Measurements from ENCODE around the gene CNGA3. TPM values are rescaled to one million over a fixed set of nuclear protein-coding genes. Genes with fewer than 3 reads are reported as not detected.
"Not testable (repeated sequence)": the region's sequence is repeated elsewhere in the genome, so short reads cannot be mapped to it uniquely, and the experiment has no call there.

CNGA3 gene
- total RNA-seq (2014; rRNA removed; shearing (Covaris generic)) = not detected in 2 replicates

- in situ Hi-C loops (cut with HindIII; ENCODE audit: low sequenced_read_pairs) = no loop called here
- no peak for DNase-seq (ENCODE audit: low spot score)
Measured at GRCh38 chr2:98346311-98347236, at the start of gene CNGA3. Gene CNGA3 (plus strand): TSS chr2:98346456. CDS start chr2:98369976, 23,520 bp downstream.

GRCh38 chr2:98297817-98298682, 48.2 kb upstream of the CNGA3 start:
- DNase-seq (ENCODE audit: low spot score) = no peak
- in situ Hi-C loops (cut with HindIII; ENCODE audit: low sequenced_read_pairs) = no loop called here

GRCh38 chr2:98298683-98299164, 47.5 kb upstream of the CNGA3 start:
- in situ Hi-C loops (cut with HindIII; ENCODE audit: low sequenced_read_pairs) = no loop called here
- DNase-seq (ENCODE audit: low spot score) = no peak

GRCh38 chr2:98299211-98299905, 46.9 kb upstream of the CNGA3 start:
- no peak for DNase-seq (ENCODE audit: low spot score)
- in situ Hi-C loops (cut with HindIII; ENCODE audit: low sequenced_read_pairs) = no loop called here

- DNase-seq (ENCODE audit: low spot score) = peak; percentile 1
- in situ Hi-C loops (cut with HindIII; ENCODE audit: low sequenced_read_pairs) = no loop called here
Measured at GRCh38 chr2:98300141-98300874, 45.9 kb upstream of the CNGA3 start.

GRCh38 chr2:98301469-98301868, 44.8 kb upstream of the CNGA3 start:
- in situ Hi-C loops (cut with HindIII; ENCODE audit: low sequenced_read_pairs) = no loop called here

GRCh38 chr2:98307131-98307696, 39.0 kb upstream of the CNGA3 start:
- DNase-seq (ENCODE audit: low spot score); in situ Hi-C loops (cut with HindIII; ENCODE audit: low sequenced_read_pairs): not testable (repeated sequence)

More at GRCh38 chr2:98301469-98301868, 44.8 kb upstream of the CNGA3 start:
- no peak for DNase-seq (ENCODE audit: low spot score)

- in situ Hi-C loops (cut with HindIII; ENCODE audit: low sequenced_read_pairs) = no loop called here
- no peak for DNase-seq (ENCODE audit: low spot score)
Measured at GRCh38 chr2:98308068-98308467, 38.2 kb upstream of the CNGA3 start.

- in situ Hi-C loops (cut with HindIII; ENCODE audit: low sequenced_read_pairs) = no loop called here
- no peak for DNase-seq (ENCODE audit: low spot score)
Measured at GRCh38 chr2:98308532-98308931, 37.7 kb upstream of the CNGA3 start.

- in situ Hi-C loops (cut with HindIII; ENCODE audit: low sequenced_read_pairs) = no loop called here
- no peak for DNase-seq (ENCODE audit: low spot score)
Measured at GRCh38 chr2:98309580-98309979, 36.7 kb upstream of the CNGA3 start.

GRCh38 chr2:98310010-98310409, 36.2 kb upstream of the CNGA3 start:
- in situ Hi-C loops (cut with HindIII; ENCODE audit: low sequenced_read_pairs) = no loop called here
- no peak for DNase-seq (ENCODE audit: low spot score)

- in situ Hi-C loops (cut with HindIII; ENCODE audit: low sequenced_read_pairs) = no loop called here
- no peak for DNase-seq (ENCODE audit: low spot score)
Measured at GRCh38 chr2:98311090-98311489, 35.2 kb upstream of the CNGA3 start.

GRCh38 chr2:98311771-98312545, 34.3 kb upstream of the CNGA3 start:
- in situ Hi-C loops (cut with HindIII; ENCODE audit: low sequenced_read_pairs) = no loop called here
- no peak for DNase-seq (ENCODE audit: low spot score)

- in situ Hi-C loops (cut with HindIII; ENCODE audit: low sequenced_read_pairs) = no loop called here
- DNase-seq (ENCODE audit: low spot score) = no peak
Measured at GRCh38 chr2:98313492-98314250, 32.6 kb upstream of the CNGA3 start.

GRCh38 chr2:98314251-98314650, 32.0 kb upstream of the CNGA3 start:
- in situ Hi-C loops (cut with HindIII; ENCODE audit: low sequenced_read_pairs) = no loop called here
- no peak for DNase-seq (ENCODE audit: low spot score)

GRCh38 chr2:98315957-98316356, 30.3 kb upstream of the CNGA3 start:
- in situ Hi-C loops (cut with HindIII; ENCODE audit: low sequenced_read_pairs) = no loop called here
- no peak for DNase-seq (ENCODE audit: low spot score)

- no peak for DNase-seq (ENCODE audit: low spot score)
- in situ Hi-C loops (cut with HindIII; ENCODE audit: low sequenced_read_pairs) = no loop called here
Measured at GRCh38 chr2:98317214-98317613, 29.0 kb upstream of the CNGA3 start.
